Stimulated activated CD4-positive, alpha-beta T cell treated with anti-CD3 and anti-CD28 coated beads, Interleukin-15, amount 100 ng/mL, for 1 hour (primary cell): ENCODE measurements around the gene CAB39.
A peak's percentile ranks its signal among the peaks of the same experiment; 100 is the strongest.

ENCODE experiments used
- DNase-seq, 2 donors: peaks; one replicate each; pipeline ENCODE4 v3.0.0-alpha.2; 2020; ENCODE audit warnings: low read depth in 1 of 2, low spot score in 1 of 2

CAB39 gene

GRCh38 chr2:230779607-230780006 lies 67.0 kb downstream of the CAB39 start:
- no peak for DNase-seq

GRCh38 chr2:230781130-230781797 lies 68.6 kb downstream of the CAB39 start:
- DNase-seq, result no peak

- no peak for DNase-seq
Measured at GRCh38 chr2:230783101-230783500, 70.5 kb downstream of the CAB39 start.

GRCh38 chr2:230784795-230785194 lies 72.2 kb downstream of the CAB39 start:
- no peak for DNase-seq

- DNase-seq, result no peak
Measured at GRCh38 chr2:230785346-230785745, 72.7 kb downstream of the CAB39 start.

- DNase-seq, result no peak
Measured at GRCh38 chr2:230787101-230787500, 74.5 kb downstream of the CAB39 start.

- no peak for DNase-seq
Measured at GRCh38 chr2:230788554-230789175, 76.0 kb downstream of the CAB39 start.

GRCh38 chr2:230790981-230791380 lies 78.3 kb downstream of the CAB39 start:
- no peak for DNase-seq

GRCh38 chr2:230793572-230794359 lies 81.1 kb downstream of the CAB39 start:
- peak; percentile 29 to 36 for DNase-seq

GRCh38 chr2:230794497-230794896 lies 81.9 kb downstream of the CAB39 start:
- no peak for DNase-seq

GRCh38 chr2:230795856-230796255 lies 83.2 kb downstream of the CAB39 start:
- DNase-seq, result no peak

- no peak for DNase-seq
Measured at GRCh38 chr2:230796280-230796862, 83.7 kb downstream of the CAB39 start.

- no peak for DNase-seq
Measured at GRCh38 chr2:230797515-230798495, 85.2 kb downstream of the CAB39 start.

- DNase-seq, result no peak
Measured at GRCh38 chr2:230798769-230799399, 86.2 kb downstream of the CAB39 start.

- DNase-seq, result no peak
Measured at GRCh38 chr2:230805353-230806017, 92.8 kb downstream of the CAB39 start.

- DNase-seq, result no peak
Measured at GRCh38 chr2:230807729-230808128, 95.1 kb downstream of the CAB39 start.

- DNase-seq, result no peak
Measured at GRCh38 chr2:230809015-230809414, 96.4 kb downstream of the CAB39 start.

GRCh38 chr2:230809677-230810251 lies 97.1 kb downstream of the CAB39 start:
- no peak for DNase-seq

GRCh38 chr2:230811508-230811907 lies 98.9 kb downstream of the CAB39 start:
- no peak for DNase-seq
